HG02678 (cell line): ENCODE measurements around the gene WDR35.
"Not testable (repeated sequence)": the region's sequence is repeated elsewhere in the genome, so short reads cannot be mapped to it uniquely, and the experiment has no call there.

Experiments
- ATAC-seq: cut with Tn5 transposase; IDR thresholded peaks from one replicate; pipeline ENCODE4 v1.9.1; 2021; ENCODE audit warnings: mild to moderate bottlenecking, moderate library complexity; ENCODE audit not compliant: unreplicated experiment

WDR35 gene

GRCh38 chr2:19897623-19898245, 92.2 kb downstream of the WDR35 start:
- ATAC-seq = no peak

- no peak for ATAC-seq
These were observed 94.4 kb downstream of the WDR35 start for GRCh38 chr2:19895535-19895934.

GRCh38 chr2:19894134-19894792, 95.6 kb downstream of the WDR35 start:
- ATAC-seq = peak; percentile 18

- ATAC-seq = peak; percentile 78
These were observed 96.3 kb downstream of the WDR35 start for GRCh38 chr2:19893520-19894133.

DNA sequence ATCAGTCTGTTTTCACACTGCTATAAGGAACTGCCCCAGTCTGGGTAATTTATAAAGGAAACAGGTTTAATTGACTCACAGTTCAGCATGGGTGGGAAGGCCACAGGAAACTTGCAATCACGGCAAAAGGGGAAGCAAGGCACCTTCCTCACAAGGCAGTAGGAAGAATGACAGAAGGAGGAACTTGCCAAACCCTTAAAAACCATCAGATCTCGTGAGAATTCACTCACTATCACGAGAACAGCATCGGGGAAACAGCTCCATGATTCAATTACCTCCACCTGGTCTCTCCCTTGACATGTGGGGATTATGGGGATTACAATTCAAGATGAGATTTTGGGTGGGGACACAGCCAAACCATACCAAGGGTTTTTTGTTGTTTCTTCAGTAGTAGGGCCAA, 97.9 kb downstream of the WDR35 start:
- ATAC-seq = not testable (repeated sequence)

- no peak for ATAC-seq
These were observed 99.8 kb downstream of the WDR35 start for GRCh38 chr2:19890104-19890503.

- ATAC-seq = no peak
These were observed 101.1 kb downstream of the WDR35 start for GRCh38 chr2:19888831-19889230.

- ATAC-seq = no peak
These were observed 102.4 kb downstream of the WDR35 start for GRCh38 chr2:19887510-19887909.

DNA sequence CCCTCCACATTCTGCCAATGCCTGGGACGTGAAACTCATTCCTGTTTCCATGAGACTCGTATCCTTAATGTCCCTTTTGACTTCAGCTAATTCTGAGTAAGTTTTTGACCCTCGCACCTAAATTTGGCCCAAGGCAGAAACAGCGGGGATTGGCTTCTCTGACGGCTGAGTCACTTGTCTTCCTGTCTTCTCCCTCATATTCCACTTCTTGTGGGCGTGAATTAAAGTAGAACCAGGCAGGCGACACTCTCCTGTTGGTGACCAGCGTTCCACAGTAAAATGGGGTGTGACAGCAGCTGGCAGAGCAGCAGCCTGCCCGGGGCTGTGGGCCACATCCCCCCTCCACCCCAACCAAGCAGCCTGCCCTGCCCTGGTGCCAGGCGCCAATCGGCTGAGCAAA, 103.6 kb downstream of the WDR35 start:
- no peak for ATAC-seq

GRCh38 chr2:19885791-19886190, 104.1 kb downstream of the WDR35 start:
- no peak for ATAC-seq

GRCh38 chr2:19883971-19884720, 105.8 kb downstream of the WDR35 start:
- ATAC-seq = no peak

GRCh38 chr2:19883486-19883885, 106.4 kb downstream of the WDR35 start:
- no peak for ATAC-seq

GRCh38 chr2:19882286-19882685, 107.6 kb downstream of the WDR35 start:
- ATAC-seq = no peak

- ATAC-seq = no peak
These were observed 108.0 kb downstream of the WDR35 start for GRCh38 chr2:19881908-19882265.

DNA sequence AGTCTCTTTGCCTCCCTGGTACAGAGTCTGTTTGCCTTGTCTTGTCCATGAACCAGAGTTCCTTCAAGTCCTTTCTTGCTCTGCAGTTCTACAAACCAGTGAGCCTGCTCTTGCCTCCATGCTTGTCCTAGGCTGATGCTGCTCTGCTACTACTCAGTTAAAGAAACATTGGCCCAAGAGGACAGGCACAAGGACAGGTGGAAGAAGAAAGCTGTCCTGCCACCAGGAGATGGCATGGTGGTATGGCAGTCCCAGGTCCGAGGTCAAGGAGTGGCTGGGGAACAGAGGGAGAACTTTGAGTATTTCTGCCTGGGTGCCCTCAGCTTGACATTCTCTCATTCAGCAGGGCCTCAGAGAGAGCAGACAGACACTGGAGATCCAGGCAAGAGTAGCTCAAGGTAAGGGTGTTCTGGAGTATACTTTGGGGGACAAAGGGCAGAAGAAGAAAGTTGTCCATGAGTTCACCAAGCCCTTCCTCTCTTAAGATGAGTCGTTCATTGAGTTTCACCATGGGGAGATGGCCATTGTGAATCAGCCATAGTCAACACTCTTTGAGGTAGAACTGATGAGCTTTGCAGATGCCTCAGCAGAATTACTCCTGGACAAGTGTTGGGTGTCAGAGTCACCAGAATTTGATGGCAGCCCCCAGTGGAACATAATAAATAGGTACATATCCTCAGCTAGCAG, 108.5 kb downstream of the WDR35 start:
- no peak for ATAC-seq

- not testable (repeated sequence) for ATAC-seq
These were observed 109.7 kb downstream of the WDR35 start for GRCh38 chr2:19880191-19880590.

- no peak for ATAC-seq
These were observed 110.8 kb downstream of the WDR35 start for GRCh38 chr2:19879120-19879519.

GRCh38 chr2:19878268-19879046, 111.4 kb downstream of the WDR35 start:
- ATAC-seq = no peak

DNA sequence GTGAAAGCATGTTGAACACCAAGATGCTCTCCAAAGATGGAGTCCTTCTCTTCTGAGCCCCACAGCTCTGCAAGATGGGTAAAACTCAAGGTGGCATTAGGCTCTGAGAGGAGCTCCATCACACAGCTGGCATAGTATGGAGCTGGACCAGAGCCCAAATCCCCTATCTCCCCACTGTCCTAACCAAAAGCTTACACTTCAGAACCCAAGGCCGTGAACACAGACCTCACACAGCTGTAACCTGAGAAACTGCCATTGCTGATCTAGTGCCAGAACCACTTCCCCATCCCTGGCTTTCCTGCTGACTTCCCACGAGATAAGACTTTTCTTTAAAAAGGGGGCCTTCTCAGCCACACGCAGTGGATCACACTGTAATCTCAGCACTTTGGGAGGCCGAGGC, 113.2 kb downstream of the WDR35 start:
- ATAC-seq = no peak

GRCh38 chr2:19875280-19875679, 114.6 kb downstream of the WDR35 start:
- no peak for ATAC-seq
